LoVo (cell line): ENCODE measurements around the gene EGFL6.

Experiments used
- DNase-seq: peaks from one replicate; pipeline ENCODE4 v3.0.0-alpha.2; 2016; ENCODE audit warnings: low spot score

EGFL6 gene, protein sequence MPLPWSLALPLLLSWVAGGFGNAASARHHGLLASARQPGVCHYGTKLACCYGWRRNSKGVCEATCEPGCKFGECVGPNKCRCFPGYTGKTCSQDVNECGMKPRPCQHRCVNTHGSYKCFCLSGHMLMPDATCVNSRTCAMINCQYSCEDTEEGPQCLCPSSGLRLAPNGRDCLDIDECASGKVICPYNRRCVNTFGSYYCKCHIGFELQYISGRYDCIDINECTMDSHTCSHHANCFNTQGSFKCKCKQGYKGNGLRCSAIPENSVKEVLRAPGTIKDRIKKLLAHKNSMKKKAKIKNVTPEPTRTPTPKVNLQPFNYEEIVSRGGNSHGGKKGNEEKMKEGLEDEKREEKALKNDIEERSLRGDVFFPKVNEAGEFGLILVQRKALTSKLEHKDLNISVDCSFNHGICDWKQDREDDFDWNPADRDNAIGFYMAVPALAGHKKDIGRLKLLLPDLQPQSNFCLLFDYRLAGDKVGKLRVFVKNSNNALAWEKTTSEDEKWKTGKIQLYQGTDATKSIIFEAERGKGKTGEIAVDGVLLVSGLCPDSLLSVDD

DNA sequence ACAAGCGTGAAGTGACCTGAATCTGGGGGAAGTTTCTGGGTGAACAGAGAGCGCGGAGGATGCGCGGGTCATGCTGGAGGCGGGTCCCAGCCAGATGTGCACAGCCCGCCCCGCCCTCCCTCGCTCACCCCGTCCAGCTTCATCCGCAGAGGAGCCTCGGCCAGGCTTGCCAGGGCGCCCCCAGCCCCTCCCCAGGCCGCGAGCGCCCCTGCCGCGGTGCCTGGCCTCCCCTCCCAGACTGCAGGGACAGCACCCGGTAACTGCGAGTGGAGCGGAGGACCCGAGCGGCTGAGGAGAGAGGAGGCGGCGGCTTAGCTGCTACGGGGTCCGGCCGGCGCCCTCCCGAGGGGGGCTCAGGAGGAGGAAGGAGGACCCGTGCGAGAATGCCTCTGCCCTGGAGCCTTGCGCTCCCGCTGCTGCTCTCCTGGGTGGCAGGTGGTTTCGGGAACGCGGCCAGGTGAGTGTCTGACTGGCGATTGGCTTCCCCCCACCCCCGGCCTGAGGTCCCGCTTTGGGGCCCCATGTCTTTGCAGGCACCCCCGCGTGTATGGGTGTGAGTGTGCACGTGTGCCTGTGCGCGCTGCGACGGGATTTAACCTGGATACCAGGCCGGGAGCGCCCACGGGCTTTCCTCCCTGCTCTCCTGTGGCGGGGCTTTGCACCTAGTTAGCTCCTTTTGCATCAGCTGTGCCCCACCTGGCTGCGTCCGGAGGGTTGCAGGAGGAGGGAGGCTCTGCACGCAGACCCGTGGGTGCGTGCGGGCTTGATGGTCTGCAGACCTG lies at the start of gene EGFL6:
EGFL6 (plus strand) TSS at position 123 of the 782 bp plus-strand sequence; CDS start at position 384, 261 bp downstream.
- no peak for DNase-seq

DNA sequence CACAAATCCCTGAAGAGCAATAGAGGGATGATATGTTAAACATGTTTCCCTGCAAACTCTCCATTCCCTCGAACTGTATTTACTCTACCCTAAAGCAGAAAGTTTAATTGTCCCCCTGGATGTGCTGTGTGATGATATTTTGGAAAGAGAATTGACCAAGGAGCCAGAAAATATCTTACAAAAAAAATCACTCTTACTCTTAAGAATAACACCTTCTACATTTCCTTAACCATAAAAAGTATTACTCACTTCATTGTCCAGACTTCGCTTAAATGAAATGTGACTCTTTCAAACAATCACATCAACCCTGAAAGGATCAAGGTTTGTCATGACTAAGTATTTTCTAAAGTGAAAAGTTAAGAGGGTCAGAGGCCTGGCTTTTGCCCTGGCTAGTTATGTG lies 49.0 kb upstream of the EGFL6 start:
- no peak for DNase-seq

DNA sequence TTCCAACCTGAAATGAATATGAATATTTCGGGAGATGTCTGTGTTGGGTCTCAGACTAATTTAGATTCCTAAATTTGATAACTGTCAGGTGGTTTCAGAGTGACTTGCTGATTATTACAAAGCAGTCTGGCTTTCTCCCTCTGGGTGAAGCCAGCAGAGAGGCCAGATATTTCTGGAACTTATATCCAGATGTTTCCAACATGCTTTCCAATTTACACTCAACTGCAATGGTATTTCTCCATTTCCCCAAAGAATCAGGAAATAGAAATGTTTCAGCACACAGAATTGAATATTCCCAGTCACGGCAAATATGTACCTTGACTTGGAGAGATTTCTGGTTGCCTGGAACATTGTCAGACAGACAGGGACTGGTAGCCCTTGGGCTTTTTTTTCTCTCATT lies 48.5 kb upstream of the EGFL6 start:
- DNase-seq = no peak

DNA sequence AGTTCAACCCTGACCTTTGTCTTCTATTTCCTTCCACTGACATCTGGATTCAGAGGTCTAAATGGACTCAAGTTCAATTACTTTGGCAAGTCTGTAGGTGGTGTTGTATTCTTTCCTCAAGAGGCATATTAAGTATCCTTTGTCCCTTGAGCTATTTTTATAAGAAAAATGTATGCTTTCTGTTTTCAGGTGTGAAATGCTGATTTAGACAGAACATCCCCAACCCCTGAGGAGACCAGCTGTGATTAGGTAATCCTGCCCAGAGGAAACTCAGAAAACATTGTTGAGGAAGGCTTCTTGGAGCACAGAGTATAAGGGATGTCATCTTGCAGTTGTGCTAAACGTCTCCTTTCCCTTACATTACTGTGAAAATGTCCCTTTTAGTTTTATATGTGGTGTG lies 46.6 kb upstream of the EGFL6 start:
- no peak for DNase-seq

DNA sequence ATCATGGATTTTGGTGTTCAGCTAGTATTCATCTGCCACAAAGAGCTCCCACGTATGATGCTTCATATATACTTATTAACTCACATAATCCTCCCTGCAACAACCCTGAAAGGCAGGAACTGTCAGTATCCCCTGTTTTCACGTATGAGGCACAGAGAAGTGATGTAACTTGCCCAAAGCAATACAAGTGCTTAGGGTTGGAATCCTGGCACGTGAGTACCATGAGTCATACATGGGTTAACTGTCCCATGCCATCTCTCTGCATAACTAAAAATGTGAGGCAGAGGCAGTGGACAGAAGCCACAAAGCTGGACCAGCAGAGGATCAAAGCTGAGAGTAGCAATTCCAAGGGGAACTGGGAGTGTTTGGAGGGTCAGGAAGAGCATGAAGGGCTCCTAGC lies 35.7 kb upstream of the EGFL6 start:
- peak; percentile 0 for DNase-seq

DNA sequence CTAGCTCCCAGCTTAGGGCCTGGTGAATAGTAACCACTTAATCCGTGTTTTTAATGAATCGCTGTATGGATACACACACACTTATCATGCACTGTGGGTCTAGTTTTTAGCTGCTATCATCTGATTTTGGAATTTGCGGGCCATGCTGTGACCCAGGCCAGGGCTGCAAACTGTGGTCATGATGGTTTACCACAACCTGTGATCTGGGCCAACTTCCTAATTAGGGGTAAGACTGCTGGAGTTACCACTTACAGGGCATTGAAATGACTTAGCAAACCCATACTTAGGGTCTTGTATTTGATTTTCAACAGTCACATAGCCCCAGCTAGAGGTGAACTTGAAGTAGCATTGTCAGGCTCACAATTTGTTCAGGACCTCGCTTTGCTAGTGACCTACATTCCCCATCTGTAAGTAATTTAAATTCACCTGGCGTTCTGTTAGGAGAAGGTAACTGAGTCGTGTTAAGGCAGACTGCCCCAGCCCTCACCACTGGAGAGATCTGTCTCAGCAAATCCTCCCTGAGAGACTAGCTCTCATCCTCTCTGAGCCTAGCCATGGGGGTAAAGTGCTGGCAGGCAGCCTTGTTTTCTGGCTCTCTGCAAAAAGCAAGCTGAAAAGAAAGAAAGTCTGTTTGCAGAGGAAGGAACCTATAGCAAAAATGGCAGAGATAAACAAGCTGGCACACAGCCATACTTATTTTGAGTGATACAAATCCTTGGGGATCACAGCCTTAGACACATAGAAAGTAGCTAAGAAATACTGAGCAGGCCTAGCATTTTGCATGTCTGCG lies 33.8 kb upstream of the EGFL6 start:
- no peak for DNase-seq

DNA sequence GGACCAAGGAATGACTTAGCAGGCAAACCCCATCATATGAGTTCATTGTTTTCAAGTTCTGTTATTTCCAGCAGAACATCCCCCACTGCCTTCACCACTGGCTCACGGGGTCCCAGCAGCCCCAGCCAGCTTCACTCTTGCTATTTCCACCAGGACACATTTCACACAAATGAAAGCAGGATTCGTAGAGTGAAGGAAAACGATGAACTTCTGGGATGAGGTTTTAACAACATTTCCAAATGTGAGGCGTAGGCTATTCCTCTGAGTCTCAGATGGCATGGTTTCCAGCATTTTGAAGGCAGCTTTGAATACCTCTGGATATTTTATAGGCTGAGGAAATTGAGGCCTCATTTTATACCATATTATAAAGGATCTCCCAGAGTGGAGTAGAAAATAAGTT lies 32.9 kb upstream of the EGFL6 start:
- no peak for DNase-seq

DNA sequence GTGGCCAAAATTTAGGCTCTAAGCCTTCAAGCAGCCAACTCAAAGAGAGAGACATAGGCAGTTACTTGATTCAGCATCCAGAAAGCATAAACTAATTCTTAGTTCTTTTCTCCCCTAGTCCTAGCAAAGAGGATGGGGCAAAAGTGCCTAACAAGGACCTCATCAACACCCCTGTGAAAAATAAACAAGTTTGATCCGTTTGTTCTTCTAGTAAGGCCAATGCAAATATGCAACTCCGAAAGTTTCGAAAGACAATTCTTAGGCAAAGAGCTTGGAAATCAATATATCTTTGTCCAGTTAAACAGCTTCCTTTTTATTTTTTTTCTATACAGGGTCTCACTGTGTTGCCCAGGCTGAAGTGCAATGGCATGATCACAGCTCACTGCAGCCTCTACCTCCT lies 31.0 kb upstream of the EGFL6 start:
- DNase-seq = no peak

DNA sequence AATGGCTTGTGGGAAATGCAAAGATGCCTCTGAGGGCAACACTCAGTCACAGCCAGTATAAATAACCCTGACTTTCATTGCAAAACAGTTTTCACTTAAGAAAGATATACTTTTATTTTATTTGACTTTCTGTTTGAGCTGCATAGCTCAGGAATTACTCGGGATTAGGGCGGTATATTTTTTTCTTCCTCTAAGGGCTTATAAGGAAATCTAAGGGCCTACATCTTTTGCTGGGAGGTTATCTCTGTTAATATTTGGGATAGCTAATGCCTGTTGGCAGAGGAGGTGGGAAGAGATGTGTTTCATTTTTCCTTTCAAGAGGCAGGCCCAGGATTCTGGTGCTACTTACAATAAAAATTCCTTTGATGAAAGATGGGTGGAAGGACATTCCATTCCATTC lies 28.8 kb upstream of the EGFL6 start:
- no peak for DNase-seq

DNA sequence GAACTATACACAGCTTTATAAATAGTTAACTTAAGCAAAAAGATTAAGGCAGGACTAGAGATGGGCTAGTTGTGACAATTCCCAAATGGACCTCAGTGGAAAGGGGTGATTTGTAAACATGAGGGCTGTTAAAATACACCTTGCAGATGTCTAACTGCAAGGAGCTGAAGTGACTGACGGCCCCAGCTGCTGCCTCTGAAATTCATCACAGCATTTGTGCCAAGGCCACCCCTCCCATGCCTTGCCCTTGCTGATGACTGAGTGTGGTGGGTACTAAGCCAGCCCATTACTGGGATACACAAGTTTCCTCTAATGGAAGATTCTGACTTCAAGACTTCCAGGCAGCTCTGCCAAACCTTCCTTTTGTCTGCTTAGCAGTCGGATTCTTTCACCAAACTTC lies 23.7 kb upstream of the EGFL6 start:
- DNase-seq = no peak

DNA sequence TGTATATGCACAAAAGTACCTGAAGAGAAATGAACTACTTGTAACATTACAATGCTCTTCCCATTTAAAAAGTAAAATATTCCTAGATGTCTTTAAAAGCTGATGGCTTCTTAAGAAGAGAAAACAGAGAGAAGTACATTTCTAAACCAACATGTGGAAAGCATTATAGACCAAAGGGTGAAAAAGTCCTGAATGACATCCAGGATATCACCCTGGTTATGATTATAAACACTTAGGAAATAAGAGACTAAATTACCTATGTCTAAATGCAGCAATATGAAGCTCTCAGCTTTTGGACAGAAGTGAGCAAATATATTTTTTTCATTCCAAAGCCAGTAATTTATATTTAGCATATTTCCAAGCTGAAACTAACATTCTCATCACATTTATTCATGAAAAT lies 21.7 kb upstream of the EGFL6 start:
- DNase-seq = no peak

DNA sequence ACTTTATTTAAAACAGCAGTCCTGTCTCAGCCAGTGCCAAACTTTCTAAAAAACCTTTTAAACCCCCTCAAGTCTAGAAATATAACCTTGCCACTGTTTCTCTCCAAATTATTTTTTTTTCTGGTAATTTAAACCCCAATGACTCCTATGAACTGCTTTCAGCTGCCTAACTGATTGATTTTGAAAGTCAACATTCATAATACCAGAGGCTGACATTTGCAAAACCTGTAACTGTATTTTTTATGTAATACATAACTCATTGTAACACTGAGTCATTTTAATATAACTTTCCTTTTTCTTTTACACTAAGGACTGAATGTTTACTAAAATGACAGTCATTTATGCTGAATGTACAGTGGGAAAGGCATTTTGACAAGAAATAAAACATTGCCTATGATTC lies 19.1 kb upstream of the EGFL6 start:
- DNase-seq = no peak

DNA sequence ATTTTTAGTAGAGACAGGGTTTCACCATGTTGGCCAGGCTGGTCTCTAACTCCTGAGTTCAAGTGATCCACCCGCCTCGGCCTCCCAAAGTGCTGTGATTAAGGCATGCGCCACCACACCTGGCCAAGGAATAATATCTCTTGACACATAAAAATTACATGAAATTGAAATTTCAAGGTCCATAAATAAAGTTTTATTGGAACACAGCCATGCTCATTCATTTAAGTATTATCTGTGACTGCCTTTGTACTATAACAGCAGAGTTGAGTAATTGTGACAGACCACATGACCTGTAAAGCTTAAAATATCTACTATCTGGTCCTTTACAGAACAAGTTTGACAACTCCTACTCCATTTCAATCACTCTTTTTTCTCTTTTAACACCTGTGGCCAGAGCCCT lies 17.8 kb upstream of the EGFL6 start:
- no peak for DNase-seq

DNA sequence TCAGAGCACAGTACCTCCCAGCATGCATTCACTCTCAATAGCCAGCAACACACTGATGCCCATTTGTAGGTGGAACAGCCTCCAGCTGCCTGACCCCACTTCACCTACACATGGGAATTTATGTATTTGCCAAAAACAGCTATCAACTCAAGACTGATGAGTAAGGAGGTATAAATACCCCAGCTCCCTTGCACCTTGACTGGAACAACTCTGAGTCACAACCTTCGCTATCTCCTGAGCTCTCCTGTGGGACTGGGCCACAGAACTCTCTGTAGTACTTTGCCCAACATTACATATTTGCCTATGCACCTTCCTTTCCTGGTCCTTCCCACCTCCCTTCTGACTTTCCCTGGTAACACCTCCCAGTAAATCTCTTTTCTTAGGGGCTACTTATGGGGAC lies 16.5 kb upstream of the EGFL6 start:
- no peak for DNase-seq

DNA sequence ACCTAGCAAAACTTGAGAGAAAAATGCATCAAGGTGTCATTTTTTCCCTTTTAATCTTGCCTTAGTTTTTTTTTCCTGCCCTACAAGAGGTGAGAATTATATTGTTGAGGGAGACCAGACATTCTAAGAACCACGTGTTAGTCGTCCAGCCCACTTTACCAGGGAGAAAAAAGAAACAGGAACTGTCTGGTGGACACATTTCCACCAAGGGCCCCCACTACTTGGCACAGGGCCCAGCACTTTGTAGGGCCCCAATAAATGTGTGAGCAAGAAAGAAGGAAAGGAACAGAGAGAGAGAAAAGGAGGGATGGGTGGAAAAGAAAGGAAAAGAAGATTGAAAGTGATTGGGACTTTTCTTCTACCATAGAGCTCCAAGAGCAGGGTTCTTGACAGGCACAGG lies 3.9 kb upstream of the EGFL6 start:
- no peak for DNase-seq

DNA sequence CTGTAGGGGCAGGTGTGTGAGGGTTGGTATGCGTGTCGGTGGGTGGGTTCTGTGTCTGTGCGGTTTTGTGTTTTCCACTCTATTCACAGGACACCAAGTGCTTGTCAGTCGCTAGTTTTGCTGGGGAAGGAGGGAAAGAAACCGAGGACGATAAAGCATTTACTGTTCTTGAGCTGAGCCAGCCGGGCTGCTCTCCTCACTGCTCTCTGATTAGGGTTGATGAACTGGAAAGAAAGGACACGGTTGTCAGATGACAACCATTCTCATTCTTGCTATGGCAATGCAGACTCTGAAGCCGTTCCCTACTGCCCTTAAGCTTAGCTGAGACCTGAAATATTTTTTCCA lies 832 bp downstream of the EGFL6 start:
- DNase-seq = no peak

DNA sequence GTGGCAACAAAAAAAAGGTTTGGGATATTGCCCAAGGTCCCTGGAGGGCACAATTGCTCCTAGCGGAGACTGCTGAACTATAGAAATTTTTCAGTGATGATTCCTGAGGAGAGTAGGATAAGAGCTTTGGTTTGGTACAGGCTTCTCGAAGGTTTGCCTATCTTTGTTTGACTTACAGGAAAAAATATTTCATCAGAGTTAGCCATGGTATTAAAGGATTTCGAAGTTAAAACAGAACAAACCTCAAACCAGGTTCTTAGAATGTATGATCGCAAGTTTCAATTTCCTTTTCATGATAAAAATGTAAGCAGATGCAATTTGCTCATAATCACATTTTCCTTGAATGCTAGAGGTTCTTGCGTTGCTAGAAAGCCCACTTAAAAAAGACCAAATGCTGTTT lies 1.7 kb downstream of the EGFL6 start:
- no peak for DNase-seq

DNA sequence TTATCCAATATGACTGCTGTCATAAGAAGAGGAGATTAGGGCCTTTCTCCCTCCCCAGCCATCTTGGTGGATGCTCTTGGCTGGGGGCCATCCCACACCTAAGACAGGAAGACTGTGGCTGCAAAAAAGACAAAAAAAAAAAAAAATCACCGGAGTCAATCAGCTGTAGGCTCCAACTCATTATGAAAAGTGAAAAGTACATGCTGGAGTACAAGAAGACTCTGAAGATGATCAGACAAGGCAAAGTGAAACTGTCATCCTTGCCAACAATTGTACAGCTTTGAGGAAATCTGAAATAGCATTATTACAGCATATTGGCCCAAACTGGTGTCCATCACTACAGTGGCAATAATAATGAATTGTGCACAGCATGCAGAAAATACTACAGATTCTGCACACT lies 5.2 kb downstream of the EGFL6 start:
- DNase-seq = no peak

DNA sequence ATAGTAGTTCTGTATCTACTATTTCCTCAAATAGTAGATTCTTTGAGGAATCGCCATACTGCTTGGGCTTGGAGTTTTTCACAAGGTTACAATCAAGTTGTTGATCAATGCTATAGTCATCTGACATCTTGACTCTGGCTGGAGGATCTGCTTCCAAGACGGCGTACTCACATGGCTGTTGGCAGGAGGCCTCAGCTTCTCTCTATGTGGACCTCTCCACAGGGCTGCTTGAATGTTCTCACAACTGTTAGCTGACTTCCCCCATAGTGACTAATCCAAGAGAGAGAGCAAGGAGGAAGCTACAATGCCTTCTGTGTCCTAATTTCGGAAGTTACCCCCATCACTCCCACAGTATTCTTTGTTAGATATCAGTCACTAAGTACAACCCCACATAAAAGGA lies 10.3 kb downstream of the EGFL6 start:
- DNase-seq = no peak

DNA sequence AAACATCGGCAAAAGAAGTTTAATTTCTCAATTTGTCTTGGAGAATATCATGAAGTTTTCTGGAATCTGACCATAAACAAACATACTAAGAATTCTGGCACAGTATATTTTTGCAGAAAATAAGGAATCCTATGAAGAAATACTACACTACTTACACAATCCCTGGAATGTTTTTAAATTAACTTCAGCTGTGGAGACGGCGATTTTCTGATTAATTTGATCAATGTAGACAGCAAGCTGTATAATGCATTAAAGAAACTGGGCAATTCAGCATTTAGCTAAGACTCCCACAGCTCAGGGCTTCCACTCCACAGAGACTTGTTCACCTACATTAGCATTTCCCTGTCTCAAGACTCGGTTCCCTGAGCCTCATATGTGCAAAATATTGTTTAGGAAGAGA lies 12.2 kb downstream of the EGFL6 start:
- no peak for DNase-seq

DNA sequence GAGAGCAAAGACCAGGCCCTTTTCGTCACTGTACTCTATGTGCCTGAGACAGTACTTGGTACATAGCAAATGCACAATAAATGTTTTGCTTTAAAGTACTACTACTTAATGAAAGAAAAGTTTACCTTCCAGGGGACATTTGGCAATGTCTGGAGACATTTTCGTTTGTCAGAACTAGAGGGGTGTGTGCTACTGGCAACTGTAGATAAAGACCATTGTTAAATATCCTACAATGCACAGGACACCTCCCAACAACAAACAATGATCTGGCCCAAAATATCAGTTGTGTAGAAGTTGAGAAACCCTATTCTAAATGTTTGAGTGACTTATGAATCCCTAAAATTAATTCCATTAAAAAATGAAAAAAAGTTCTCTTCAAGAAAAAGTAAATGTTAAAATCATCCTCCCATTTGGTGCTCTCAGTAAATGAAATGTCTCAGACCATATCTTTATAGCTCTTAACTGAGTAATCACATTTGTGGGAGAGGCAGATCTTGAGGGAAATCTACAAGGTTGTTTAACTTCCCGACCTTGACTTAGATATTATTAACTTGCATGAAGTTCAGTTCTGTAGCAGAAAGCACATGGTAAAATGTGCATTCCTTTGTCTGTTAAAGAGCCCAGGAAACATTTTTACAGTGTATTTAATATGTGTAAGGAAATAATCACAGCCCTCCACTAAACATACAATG lies 18.5 kb downstream of the EGFL6 start:
- DNase-seq = no peak

DNA sequence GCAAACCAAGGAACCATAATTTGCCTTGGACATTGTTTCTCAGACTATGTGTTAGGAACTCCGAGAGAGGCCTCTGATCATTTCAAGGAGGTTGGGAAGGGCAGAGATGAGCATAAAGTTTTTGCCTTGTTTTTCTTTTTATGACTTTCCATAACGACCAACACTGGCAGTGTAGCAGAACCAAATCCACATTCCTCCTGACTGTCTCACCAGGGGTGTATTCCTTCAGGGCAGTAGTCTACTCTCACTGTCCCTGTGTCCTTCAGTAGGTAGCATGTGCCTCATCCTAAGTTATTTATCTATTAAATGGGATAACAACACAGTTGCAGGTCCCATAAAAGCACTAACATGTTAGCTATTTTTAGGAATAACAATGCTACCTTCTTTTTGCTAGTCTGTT lies 20.8 kb downstream of the EGFL6 start:
- no peak for DNase-seq
